ENCODE data around the gene NDUFB11.
"Not testable (repeated sequence)": the region's sequence is repeated elsewhere in the genome, so short reads cannot be mapped to it uniquely, and the experiment has no call there.

The NDUFB11 gene

DNA sequence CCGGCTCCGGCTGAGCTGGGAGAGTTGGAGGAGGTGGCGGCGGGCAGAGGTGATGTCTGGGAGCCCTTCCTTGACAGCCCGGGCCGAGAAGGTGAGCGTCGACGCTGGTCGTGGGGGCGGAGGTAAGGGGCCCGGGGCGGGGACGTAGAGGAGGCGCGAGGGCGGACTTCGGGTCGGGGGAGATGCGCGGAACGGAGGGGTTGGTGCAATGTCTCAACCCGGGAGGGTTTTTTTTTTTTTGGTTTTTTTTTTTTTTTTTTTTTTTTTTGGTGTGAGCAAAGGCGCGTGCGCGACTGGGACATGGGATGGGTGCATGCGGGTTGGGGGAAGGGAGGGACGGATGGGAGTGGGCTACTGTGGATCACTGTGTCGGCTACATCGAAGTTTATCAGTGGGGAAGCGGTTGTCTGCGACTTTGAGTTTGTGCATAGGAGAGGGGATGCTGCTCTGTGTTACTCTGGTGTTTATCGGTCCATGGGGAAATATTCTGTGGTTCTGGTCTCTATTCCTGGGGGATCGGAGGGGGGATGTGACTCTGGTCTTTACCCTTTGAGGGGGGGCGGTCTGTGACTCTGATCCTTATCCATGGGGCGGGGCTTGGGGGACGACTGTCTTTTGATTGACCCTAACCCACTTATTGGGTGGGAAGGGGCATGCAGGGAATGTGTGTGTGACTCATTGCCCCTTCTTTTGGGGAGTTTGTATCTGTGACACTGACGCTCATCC is 1.1 kb upstream of the NDUFB11 start:
- no peak for DNase-seq

DNA sequence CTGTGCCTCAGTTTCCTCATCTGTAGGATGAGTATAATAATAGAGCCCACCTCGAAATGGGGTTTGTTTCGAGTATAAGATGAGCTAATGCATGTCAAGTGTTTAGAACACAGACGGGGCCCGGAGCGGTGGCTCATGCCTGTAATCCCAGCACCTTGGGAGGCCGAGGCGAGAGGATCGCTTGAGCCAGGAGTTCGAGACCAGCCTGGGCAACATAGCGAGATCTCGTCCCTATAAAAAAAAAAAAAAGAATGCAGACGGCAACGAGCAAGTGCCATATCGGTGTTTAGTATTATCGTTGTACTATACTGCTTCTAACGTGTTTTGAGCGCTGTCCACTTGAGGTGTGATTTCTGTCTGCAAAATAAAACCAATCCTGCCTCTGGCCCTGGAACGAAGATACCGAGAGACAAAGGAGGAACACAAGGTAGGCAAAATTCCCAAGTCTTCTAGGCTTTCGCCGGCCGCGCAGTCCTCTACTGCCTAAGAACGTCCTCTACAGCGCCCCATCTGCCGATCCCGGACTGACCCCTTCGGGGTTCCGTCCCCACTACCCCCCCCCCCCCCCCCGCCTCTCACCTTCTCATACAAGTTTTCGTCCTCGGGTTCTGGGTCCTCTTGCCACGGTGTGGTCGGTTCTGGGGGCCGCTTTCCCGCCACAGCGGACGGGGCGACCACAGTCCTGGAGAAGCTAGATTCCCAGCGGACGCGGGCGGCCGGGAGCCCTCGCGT is 442 bp downstream of the NDUFB11 start:
- no peak for DNase-seq

DNA sequence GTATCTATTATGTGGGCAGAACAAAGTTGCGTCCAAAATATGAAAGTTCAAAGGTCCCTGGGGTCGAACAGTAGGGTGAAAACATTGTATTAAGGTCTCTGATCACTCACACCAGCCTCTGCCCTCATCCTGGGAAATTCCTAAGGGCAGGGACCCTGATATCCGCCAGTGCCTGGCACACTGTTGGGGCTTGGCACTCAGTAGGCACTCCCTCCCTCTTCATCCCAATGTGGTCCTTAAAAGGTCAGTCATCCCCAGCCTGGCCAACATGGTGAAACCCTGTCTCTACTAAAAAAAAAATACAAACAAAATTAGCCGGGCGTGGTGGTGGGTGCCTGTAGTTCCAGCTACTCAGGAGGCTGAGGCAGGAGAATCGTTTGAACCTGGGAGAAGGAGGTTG is 6.3 kb downstream of the NDUFB11 start:
- DNase-seq = no peak

DNA sequence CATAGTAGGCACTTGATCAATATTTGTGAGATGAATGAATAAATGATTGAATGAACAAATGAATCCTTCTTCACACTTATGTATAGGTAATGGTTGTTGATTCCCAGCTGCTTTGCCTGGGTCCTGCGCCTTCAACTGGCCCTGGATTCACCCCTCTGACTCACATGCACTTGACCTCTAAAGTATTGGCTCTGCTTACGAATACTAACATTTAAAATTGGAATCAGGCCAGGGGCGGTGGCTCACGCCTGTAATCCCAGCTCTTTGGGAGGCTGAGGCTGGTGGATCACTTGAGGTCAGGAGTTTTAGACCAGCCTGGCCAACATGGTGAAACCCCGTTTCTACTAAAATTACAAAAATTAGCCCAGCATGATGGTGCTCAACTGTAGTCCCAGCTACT is 8.9 kb downstream of the NDUFB11 start:
- DNase-seq = not testable (repeated sequence)

DNA sequence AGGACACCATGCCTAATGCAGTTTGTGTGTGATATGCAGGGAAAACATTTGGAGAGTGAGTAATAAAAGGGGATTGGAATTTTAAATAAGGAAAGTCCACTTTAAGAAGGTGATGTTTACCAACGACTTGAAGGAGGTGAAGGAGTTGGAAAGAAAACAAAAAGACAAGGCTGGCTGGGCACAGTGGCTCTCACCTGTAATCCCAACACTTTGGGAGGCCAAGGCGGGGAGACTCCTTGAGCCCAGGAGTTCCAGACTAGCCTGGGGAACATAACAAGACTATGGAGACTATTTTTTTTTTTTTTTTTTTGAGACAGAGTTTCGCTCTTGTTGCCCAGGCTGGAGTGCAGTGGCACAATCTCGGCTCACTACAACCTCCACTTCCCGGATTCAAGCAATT is 11.0 kb downstream of the NDUFB11 start:
- DNase-seq = no peak

DNA sequence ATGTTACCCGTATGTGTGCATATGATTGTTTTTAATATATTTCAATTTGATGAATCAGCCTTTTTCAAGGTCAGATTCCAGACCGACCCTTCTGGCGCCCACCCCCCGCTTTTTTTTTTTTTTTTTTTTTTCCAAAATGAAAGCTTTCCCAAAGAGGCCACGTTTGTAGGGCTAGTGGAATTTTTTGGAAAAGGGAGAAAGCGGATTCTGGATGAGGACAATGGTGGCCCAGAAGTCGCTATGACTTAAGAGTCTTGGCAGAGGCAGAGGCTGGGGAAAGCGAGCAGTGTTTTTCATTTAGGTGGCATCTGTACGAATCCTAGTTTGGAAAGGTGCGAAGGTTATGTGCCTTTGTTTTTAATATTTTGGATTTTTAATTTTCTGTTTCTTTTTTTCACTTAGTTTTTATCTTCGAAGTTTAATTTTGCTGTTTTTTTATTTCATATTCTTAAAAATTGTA is 14.6 kb downstream of the NDUFB11 start:
- no peak for DNase-seq

DNA sequence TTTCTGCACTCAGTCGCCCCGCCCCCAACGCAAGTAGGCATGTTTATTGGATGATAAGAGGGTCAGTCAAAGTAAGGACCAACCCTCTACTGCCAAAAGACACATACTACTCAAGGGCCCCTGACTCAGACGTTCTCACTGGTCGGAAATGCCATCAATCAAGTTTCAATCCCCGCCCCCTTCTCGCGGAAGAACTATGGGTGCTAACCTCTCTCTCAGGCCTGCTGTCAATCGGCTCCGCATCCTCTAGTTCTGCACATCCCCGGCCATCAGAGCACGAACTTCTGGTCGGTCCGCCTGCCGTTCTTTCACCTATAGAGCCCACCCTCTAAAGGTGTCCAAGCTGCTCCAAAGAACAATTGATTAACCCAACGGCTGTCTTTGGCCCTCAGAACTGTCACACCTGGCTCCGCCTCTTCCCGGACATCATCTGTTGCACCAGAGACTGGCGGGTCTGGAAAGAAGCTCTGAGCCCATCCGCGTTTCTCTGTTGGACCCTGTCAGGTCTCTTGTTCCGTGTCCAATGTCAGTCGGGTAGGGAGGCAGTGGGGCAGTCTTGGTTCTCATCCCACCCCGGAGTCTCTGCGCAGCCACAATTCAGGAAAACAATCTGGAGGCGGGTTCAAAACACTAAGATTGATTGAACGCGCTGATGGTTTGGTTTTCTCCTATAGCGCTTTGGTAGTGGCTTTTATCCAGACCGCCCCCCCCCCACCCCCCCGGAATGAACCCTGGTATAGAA is 15.2 kb downstream of the NDUFB11 start:
- peak; percentile 76 for DNase-seq

DNA sequence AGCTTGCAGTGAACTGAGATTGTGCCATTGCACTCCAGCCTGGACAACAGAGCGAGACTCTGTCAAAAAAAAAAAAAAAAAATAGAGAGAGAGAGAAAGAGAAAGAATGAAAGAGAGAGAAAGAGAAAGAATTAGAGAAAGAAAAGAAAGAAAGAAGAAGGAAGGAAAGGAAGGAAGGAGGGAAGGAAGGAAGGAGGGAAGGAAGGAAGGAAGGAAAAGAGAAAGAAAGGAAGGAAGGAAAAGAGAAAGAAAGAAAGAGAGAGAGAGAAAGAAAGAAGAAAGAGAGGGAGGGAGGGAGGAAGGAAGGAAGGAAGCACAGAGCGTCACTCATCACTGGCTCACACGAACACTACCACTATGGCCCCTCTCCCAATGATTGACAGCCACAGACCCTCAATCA is 20.0 kb downstream of the NDUFB11 start:
- DNase-seq = not testable (repeated sequence)

DNA sequence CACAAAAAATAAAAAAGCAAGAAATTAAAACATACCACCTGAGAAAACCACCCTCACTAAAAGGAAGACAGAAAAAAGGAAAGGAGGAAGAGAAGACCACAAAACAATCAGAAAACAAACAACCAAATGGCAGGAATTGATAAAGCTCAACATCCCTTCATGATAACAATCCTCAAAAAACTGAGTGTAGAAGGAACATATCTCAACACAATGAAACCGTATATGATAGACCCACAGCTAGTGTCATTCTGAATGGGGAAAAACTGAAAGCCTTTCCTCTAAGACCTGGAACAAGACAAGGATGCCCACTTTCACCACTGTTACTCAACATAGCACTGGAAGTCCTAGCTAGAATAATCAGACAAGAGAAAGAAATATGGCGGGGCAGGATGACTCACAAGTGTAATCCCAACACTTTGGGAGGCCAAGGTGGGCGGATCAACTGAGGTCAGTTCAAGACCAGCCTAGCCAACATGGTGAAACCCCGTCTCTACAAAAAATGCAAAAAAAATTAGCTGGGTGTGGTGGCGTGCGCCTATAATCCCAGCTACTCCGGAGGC is 27.9 kb downstream of the NDUFB11 start:
- not testable (repeated sequence) for DNase-seq

DNA sequence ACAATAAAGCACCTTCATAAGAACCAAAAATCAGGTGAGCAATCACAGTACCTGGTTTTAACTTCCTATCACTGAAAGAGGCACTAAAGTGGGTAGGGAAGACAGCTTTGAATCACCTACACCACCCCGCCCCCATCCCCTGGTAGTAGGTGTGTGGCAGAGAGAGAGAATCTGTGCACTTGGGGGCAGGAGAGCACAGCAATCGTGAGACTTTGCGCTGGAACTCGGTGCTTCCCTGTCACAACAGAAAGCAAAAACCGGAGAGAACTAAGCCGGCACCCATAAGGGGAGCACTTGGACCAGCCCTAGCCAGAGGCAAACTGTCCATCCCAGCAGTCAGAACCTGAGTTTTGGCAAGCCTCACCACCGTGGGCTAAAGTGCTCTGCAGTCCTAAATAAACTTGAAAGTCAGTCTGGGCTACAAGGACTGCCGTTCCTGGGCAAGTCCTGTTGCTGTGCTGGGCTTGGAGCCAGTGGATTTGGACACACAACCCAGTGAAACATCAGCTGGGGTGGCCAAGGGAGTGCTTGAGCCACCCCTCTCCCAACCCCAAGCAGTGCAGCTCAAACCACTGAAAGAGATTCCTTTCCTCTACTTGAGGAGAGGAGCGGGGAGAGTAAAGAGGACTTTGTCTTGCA is 32.1 kb downstream of the NDUFB11 start:
- DNase-seq = no peak

DNA sequence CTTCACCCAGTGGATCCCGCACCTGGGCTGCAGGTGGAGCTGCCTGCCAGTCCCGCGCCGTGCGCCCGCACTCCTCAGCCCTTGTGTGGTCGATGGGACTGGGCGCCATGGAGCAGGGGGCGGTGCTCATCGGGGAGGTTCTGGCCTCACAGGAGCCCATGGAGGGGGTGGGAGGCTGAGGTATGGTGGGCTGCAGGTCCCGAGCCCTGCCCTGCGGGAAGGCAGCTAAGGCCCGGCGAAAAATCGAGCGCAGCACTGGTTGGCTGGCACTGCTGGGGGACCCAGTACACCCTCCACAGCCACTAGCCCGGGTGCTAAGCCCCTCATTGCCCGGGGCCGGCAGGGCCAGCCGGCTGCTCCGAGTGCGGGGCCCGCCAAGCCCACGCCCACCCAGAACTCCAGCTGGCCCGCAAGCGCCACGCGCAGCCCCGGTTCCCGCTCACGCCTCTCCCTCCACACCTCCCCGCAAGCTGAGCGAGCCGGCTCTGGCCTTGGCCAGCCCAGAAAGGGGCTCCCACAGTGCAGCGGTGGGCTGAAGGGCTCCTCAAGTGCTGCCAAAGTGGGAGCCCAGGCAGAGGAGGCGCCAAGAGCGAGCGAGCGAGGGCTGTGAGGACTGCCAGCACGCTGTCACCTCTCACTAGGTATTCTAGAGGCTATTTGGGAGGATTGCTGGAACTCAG is 33.4 kb downstream of the NDUFB11 start:
- DNase-seq = not testable (repeated sequence)

DNA sequence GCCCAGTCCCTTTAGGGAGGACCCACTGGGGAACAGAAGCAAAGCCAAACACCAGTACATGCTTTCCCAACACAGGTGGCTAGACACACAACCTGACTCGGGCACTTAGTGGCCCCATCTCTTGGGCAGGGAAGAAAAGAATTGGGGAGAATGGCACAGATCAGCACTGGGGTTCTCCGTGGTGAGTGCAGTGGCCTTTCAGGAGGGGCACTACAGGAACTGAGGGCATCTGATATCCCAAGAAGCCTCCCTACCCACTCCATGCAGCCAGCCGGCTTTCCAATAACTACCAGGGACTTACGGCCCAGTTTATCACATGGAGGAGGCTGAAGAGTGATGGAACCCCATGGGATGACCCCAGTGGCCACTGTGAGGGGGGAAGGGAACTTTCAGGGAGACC is 43.3 kb downstream of the NDUFB11 start:
- DNase-seq = no peak

DNA sequence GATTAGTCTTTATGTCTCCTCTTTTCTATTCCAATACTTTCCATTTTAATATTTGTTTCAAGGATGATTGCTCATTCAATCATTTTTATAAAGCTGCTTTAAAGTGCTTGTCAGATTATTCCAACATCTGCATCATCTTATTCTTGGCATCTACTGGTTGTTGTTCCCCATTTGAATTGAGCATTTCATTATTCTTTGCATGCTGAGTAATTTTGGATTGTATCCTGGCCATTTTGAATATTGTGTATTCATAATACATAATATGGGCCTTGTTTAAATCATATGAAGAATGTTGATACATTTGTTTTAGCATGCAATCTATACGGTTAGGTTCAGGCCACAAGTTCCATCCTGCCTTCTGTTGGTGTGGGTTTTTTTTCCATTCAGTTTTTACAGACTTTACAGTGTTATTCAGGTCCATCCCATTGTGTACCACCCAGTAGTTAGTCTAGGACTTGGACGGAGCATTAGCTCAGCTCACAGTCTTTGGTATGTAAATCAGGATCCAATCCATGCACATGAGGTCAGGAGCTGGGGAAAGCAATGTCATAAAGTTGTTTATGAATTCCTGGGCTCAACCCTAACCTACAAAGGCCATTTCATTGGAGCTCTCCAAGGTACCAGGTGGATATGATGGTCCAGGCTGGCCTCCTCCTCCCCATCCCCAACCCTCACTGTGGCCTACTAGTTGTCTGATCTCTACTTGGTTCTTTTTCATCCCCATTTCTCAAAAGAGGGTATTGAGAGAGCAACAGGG is 46.0 kb downstream of the NDUFB11 start:
- DNase-seq = no peak

DNA sequence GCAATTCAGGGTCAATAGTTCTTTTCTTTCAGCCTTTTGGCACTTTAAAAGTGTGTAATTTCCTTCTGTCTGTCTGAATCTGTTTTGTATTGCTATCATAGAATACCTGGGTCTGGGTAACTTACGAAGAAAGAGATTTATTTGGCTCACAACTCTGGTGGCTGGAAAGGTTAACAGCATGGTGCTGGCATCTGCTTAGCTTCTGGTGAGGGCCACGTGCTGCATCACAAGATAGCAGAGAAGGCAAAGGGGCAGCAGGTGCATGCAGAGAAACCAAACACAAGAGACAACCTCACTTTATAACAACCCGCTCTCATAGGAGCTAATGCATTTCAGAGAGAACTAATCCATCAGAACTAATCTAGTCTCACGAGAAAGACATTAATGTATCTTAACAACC is 47.5 kb downstream of the NDUFB11 start:
- DNase-seq = no peak

DNA sequence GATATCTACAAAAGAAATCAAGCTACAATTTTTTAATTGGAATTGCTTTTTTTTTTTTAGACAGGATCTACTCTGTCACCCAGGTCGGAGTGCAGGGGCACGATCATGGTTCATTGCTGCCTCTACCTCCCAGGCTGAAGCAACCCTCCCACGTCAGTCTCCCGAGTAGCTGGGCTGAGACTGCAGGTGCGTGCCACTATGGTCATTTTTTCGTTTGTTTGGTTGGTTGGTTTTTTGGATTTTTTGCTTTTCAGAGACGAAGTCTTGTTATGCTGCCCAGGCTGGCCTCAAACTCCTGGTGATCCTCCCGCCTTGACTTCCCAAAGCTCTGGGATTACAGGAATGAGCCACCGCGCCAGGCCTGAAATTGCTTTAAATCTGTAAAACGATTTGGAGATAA is 50.6 kb downstream of the NDUFB11 start:
- DNase-seq = no peak

DNA sequence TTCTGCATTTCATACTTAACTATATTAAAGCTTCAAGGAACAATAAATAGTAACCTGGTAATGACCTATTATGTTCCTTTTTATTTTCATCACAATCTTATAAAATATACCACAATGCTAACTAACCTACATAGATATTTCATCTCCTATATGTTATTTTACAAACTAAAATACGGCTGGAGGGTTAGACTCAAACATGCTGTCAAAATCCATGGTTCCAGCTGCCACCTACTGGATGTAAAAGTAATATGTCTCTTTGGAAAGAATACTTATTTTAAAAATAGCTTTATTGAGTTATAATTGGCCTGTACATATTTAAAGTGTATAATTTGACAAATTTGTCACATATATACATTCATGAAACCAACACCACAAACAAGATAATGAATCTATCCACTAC is 51.3 kb downstream of the NDUFB11 start:
- DNase-seq = peak; percentile 15

Measured in amniotic stem cell (primary cell).